Activated CD8-positive, alpha-beta memory T cell treated with anti-CD3 and anti-CD28 coated beads, Interleukin-2, amount 50 U/mL, for 1 hour (primary cell): Measurements from ENCODE around the gene CAMK2N2.

Experiments used
- DNase-seq: peaks from one replicate; pipeline ENCODE4 v3.0.0-alpha.2; 2020; ENCODE audit errors: extremely low read depth

The CAMK2N2 gene

DNA sequence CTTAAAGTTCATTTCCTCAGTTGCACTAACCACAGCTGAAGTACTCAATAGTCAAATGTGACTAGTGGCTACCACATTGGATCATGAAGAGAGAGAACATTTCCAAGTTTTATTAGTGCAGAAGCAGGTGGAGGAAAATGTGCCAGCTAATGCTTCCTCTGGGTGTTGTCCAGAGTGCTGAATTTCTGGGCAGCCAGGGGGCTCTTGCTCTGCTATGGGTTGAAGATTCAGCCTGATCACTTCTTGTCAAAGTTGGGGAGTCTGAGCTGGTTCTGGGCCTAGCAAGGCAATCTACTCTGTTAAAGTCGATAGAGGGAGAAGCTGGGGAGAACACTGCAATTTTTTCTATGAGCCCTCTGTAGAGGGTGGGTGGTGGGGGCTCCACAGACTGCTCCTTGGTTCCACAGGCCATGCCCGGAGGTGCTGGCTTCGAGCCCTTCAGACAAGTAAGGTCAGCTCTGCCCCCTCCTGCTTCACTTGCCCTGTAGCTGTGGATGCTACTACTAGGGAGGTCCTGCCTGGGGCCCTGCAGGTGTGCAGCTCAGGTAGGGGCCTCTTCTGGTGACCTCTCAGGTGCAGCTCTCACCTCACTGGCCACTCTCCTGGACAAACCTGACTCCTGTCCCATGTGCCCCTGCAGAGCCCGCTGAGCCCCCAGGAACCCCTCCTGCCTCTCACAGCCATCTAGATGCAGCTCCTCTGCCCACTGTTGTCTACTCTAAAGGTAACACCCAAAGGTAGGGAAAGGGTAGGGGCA, 20.8 kb downstream of the CAMK2N2 start:
- no peak for DNase-seq

DNA sequence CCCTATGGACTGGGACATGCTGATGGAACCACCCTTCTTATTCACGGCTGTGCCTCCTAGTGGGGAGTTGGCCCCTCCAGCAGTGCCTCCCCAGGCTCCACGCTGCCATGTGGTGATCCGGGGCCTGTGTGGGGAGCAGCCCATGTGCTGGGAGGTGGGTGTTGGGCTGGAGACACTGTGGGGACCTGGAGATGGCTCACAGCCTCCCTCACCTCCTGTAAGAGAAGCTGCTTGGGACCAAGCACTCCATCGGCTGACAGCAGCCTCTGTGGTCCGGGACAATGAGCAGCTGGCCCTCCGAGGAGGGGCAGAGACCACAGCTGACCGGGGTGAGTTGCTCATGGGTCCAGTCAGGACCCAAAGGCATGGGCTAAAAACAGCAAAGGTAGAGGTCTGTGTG, 21.6 kb downstream of the CAMK2N2 start:
- no peak for DNase-seq

DNA sequence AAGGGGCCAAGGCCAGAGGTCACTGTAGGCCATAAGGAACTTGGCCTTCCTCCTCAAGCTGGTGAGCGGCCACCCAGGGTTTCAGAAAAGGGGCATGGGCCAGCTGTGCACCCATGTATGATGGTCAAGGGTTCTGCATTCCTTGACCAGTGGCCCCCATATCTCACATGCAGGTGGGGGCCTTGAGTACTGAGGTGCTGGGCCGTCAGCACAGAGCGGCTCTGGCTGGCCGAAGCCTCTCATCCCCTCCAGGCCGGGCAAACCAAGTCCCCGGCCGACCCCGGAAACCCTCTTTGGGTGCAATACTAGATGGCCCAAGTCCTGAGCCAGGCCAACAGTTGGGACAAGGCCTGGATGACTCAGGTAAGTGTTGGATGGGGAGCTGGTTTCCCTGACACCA, 22.1 kb downstream of the CAMK2N2 start:
- DNase-seq: no peak

DNA sequence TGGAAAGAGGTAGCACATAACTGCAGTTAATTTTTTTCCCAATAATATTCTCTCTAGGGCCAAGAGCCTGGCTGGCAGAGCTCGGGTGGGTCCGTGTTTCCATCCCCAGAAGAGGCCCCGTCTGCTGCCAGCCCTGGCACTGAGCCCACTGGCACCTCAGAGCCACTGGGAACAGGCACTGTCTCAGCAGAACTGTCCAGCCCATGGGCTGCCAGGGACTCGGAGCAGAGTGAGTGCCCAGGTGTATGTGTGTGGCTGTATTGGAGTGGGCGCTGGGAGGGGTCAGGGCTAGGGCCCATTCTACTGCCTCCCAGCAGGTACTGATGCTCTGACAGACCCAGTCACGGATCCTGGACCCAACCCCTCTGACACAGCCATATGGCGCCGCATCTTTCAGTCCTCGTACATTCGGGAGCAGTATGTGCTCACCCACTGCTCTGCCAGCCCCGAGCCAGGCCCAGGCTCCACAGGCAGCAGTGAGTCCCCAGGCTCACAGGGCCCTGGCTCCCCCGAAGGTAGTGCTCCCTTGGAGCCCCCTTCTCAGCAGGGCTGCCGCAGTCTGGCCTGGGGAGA, 23.0 kb downstream of the CAMK2N2 start:
- DNase-seq: no peak

DNA sequence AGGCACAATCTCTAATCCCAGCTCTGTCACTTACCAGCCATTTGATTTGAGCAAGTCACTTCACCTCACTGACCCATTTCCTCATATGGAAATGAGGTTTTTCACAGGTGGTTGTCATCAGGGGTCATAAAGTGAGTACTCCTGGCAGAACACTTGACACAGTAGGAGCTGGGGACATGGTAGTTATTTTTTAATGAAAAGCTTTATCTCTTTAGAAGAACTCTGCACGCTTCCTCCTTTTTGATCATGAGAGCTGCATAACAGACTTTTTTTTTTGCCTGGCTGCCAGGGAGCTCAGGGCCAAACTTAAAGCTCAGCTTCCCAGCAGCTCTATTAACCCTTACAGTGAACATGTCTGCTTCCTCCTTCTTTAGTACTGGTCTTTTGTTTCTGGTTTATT, 23.5 kb downstream of the CAMK2N2 start:
- no peak for DNase-seq

DNA sequence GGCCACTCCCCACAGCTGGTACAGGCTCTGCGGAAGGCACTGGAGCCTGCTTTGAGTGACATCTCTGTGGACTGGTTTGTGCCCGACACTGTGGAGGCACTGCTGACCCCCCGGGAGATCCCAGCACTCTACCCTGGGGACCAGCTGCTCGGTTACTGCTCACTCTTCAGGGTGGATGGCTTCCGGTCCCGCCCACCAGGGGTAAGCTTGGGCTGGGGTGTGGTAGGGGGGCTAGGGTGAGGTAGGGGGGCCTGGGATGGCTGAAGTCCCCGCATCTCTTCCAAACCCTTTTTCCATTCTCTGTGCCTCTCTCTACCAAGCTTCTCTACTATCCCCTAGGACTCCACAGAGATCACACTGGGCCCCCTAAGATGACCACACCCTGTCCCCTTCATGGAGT, 24.1 kb downstream of the CAMK2N2 start:
- DNase-seq: no peak

DNA sequence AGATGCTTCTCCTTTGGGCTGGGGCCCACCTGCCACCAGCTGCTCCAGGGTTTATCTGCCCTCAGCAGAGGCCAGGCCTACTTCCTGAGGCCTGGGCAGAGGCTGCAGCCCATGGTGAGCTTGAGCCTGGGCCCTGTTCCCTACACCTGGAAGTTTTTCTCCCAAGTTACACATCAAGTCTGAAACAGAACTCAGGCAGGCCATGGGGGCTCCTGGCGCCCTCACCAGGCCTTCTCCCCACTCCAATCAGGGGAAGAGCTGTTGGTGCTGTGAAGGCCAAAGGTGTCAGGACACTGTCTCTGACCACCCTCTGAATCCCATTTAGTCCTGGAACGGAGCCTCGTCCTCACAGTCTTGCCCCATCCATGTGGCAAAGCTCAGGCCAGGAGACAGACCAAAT, 24.7 kb downstream of the CAMK2N2 start:
- no peak for DNase-seq

DNA sequence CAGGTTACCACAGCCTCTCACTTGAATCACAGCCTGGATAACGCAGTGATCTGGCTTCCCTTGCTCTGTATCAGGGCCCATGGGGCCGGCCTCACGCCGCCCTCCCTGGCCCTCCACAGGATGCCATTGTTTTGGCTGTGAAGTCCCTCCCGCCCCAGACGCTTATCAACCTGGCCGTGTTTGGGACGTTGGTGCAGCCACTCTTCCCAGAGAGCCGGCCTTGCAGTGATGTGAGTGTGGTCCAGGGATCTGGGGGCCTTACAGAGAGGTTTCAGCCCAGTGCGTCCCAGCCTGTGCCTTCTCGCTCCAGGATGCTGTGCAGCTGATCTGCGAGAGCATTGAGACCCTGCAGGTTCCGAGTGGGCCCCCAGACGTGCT, 25.3 kb downstream of the CAMK2N2 start:
- DNase-seq: no peak

DNA sequence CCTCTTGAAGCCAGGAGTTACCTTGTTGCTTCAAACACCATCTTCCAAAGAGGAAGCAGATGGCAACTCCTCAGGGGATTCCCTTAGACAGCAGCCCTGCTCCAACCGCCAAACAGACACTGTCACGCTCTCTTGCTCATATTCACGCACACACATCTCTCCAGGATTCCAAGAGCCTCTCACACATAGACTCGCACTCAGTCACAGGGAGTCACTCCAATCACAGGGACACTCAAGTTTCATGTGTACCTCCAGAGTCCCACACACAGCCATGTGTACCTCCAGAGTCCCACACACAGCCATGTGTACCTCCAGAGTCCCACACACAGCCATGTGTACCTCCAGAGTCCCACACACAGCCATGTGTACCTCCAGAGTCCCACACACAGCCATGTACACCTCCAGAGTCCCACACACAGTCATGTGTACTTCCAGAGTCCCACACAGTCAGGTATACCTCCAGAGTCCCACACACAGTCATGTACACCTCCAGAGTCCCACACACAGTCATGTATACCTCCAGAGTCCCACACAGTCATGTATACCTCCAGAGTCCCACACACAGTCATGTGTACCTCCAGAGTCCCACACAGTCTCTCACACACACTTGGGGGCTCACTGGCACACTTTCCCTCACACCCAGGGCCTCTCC, 25.8 kb downstream of the CAMK2N2 start:
- no peak for DNase-seq

DNA sequence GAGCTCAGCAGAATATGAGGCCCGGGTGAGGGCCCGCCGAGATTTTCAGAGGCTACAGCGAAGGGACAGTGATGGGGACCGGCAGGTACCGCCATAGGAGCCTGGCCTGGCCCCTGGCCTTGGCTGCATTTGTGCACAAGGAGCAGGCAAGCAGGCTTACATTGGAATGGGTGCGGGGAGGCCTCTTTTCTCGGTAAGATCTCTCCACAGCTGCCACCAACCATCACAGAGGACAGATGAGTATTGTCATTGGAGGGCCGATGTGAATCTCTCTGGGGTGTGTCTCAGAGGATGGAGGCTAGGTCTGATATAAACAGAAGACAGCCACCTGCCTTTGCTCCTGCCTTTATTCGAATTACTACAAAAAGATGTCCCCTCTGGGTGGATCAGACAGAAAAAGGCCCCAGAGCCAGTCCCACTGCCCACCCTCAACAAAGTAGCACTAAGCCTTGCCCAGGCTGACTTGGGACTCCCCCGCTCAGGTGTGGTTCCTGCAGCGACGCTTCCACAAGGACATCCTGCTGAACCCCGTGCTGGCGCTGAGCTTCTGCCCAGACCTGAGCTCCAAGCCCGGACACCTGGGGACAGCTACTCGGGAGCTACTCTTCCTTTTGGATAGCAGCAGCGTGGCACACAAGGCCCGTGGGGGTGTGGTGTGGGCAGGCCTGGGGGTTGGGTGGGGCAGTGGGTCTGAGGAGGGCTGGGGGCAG, 26.5 kb downstream of the CAMK2N2 start:
- no peak for DNase-seq

DNA sequence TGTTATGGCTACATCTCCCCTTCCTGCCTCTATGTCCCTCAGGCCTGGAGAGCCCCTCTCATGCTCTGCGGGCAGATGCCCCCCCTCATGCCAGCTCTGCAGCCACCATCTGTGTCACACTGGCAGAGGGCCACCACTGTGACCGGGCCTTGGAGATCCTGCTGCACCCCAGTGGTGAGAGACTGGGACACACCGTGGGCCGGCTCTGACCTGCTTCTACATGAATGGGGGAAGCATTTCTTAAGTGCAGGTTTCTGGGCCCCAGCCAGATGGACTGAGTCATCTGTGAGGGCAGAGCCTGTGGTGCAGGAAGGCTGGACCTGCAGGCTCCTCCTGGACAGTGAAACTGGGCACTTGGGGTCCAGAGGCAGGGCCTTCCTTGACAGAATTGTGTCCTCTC, 27.1 kb downstream of the CAMK2N2 start:
- DNase-seq: no peak

DNA sequence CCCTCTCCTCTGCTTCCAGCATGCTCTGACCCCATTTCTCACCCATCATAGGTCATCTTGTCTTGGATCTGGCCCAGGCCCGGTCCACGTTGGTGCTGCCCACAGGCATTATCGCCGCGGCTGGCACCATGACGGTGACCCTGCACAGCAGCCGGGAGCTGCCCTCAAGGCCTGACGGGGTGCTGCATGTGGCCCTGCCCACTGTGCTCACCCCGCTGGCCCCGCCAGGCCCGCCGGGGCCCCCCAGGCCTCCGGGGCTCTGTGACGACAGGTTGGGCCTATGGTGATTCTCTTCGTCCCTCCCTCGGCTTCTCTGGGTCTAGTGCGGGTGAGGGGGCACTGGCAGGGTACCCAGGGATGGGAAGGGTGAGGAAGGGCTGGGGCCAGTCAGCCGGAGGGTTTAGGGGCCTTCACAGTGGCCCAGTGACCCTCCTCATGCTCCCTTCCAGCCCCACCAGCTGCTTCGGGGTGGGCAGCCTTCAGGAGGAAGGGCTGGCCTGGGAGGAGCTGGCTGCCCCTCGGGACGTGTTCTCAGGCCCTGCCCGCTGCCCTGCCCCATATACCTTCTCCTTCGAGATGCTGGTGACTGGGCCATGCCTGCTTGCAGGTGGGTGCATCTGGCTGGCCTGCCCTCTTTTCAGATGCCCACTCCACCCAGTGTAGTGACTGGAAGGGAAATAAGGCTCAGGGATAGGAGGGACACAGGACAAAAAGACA, 28.1 kb downstream of the CAMK2N2 start:
- no peak for DNase-seq

DNA sequence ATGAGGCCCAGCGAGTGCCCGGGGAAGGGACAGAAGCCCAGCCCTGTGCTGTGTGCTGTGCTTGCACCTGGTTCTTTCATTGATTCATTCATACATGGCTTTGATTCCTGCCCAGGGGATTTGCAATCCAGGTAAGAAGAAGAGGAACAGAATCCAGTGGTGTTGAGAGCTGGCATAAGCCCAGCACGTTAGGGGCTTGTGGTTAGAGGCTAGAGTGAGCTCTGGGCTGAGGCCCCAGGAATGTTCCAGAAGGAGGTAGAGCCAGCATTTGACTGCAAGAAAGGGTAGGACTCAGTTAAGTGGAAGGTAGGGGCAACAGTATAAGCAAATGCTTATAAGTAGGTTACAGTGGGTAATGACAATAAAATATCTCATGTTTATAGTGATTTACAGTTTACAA, 29.7 kb downstream of the CAMK2N2 start:
- no peak for DNase-seq

DNA sequence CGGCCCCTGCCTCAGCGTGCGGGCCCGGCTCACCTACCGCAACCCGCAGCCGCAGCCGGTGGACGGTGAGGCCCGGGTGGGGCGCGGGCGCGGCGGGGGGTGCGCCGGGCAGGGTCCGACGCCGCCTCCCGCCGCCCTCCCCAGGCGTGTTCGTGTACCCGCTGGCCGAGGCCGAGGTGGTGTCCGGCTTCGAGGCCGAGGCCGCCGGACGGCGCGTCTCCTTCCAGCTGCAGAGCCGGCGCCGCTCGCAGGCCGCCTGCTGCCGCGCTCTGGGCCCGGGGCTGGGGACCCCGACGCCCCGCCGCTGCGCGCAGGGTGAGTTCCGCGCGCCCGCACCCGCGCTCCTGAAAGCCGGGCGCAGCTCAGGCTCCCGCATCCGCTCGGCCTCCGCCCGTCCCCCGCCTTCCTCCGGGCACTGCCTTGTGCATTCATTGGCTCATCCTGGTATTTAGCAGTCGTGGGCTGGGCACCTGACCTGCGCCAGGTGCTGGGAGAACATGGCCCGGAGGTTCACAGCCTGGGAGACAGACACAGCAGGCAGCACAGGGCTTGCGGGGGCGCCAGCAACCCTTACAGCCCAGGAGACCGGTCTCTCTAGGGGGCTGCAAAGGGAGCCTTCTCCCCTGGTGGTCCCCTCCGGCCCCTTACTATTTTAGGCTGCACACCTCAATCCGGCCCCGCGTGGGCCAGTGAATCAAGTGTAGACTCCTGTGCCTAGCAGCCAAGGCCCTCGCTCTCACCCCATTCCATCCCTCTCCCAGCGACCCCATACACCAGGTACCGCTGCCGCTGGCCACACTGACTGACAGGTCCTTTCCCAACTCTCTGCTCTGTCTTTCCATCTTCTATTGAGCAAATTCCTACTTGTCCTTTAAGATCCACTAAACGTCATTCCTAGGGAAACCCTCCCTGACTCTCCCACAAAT, 30.5 kb downstream of the CAMK2N2 start:
- DNase-seq: no peak

DNA sequence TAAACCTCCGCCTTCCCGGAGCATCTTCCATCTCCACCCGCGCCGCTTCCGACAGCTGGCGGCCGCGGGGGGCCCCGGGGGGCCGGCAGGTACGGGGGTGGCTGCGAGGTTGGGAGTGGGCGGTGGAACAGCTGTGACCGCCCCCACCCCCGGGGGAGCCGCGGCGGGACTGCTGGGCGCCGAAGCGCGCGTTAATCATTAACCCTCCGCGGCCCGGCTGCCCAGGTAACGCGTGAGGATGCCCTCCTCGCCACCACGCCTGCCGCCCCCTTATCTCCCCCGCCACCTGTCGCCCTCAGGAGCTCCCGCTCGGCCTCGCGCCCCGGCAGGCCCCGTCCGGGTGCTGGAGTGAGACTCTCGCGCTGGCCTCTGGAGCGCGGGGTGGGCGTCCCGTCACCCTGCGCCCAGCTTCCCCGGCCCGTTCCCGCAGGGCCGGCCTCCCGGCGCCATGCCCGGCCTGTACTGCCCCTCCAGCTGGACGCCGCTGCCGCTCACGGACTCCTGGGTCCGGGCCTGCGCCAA, 31.2 kb downstream of the CAMK2N2 start:
- DNase-seq: no peak

DNA sequence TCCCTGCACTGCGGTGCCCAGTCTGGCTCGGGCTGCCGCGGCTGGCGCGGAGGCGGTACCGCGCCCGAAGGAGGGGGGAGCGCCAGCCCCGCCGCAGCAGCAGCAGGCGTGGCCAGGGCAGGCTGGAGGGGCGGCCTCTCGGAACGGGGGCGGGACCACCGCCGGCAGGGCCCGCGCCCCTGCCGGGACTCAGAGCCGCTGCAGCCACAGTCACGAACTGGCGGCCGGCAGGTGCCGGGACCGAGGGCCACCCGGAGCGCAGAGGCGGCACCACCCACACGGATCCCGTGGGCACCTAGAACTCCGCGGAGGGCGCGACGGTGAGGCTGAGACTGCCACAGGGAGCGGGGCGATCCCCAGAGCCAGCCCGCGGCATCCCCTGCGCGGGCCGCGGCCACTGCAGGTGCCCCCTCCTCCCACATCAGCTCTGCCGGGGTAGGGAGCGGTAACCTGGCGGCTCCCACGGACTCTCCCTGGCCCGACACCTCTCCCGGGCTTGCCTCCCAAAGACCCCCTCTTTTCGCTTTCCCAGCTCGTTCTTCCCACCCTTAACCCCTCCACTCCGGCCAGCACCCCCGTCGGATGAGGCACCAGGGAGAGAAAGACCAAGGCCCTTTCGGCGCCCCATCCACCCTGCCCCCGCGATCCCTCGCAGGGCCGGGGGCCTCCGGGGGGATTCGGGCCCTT, 31.8 kb downstream of the CAMK2N2 start, which contains the start of gene VWA5B2:
Gene VWA5B2, plus strand, starts transcription at position 192 of the 687 bp plus-strand sequence. CDS start 944 bp downstream, outside the sequence.
- DNase-seq: no peak

DNA sequence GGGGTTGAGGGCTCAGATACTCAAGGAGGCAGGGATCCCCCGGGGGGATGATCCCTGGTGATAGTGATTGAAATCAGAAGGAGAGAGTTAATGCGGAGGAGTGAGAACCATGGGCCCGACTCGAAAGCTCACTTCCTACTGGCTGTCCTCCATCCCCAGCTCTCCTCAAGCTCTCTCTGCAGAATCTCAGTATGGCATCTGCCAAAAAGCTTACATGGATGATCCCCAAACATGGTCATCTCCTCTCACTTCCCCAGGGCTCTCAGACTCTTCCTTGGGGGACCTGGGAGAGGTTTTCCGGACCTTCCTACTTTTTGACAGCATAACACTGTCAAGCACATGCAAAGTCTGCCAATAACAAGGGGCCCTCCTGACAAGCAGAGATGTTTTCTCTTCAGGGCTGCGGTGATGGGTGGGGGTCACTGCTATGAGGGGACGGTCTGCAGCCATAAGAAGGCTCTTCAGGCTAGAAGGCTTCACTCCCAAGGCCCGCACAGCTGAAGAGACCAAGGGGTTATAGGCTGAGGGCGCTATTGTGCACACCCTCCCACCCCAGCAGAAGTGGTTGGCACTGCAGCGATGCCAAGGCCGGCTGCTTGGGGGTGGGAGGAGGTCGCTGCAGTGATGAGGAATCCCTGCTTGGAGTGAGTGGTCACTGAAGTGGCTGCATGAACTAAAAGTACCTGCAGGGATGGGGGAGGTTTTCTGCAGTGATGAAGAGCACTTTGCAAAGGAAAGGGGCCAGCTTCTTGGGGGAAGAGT, 32.8 kb downstream of the CAMK2N2 start:
- no peak for DNase-seq

DNA sequence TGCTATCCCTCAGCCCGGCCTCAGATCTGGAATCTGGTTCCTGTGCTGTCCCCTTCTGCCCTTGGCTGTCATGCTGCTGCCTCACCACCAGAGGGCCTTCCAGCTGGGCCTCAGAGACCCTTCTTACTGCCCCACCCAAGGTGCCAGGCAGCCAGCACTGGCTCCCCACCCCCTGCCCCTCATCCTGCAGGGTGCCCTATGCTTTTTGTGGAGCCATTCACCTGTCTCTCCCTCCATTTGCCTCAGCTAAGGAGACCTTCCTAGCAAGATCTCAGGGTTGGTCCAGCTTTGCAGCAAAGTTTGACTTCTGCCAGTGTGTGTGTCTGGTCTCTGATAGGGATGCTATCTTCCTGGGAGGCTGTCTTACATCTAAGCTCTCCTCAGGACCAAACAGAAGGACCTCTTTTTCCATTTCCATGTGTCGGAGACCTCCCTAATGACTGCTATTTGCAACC, 33.8 kb downstream of the CAMK2N2 start:
- DNase-seq: no peak

DNA sequence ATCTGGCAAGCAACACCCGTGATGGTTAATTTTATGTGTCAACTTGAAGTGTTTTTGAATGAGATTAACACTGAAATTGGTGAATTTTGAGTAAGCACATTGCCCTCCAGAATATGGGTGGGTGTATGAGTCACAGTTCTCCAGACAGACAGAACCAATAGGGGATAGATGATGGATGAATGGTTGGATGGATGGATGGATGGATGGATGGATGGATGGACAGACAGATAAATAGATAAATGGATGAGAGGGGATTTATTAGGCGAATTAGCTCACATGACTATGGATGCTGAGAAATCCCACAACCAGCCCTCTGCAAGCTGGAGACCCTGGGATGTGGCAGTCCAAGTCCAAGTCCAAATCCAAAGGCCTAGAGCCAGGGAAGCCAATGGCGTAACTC, 37.4 kb downstream of the CAMK2N2 start:
- no peak for DNase-seq
